ENCODE measurements around the gene PABPC3. TPM values are rescaled to one million over a fixed set of nuclear protein-coding genes. Genes with fewer than 3 reads are reported as not detected.

The PABPC3 gene
- total and polyA plus RNA-seq, 10 donors, result 0.03 to 0.38 (median 0.26) TPM

- TF ChIP-seq POLR2AphosphoS5 (IDR thresholded peaks at IDR 0.05) (no peak), POLR2A (IDR thresholded peaks at IDR 0.05) (no peak), CTCF (IDR thresholded peaks at IDR 0.05 in 8 of 11, conservative IDR thresholded peaks at IDR 0.05 in 3 of 11) (no peak)
- 50 to 81% (median 62%) methylated on average over 1 of the region's 1 CpG for WGBS, 5 donors
- intact Hi-C loops (cut with DNase I; ENCODE audit: low total_unique reads), result no loop called here
- peaks cover 0 to 32% (median 8%) of the 10 kb centered on the region in 7 donors for H3K27me3 ChIP-seq (replicated peaks in 1 of 7)
- no peak overlapping the region for H3K4me3 ChIP-seq
- H3K9me3 ChIP-seq, result no peaks in the 10 kb centered on the region
- no peak for DNase-seq
- no peaks in the 10 kb centered on the region for H3K4me1 ChIP-seq
- no peaks in the 10 kb centered on the region for H3K36me3 ChIP-seq
- H3K27ac ChIP-seq, result no peak overlapping the region
Measured at GRCh38 chr13:25110956-25111584, 15.1 kb downstream of the PABPC3 start.

GRCh38 chr13:25111585-25111956, 15.6 kb downstream of the PABPC3 start:
- intact Hi-C loops (cut with DNase I; ENCODE audit: low total_unique reads), result no loop called here
- no peak for TF ChIP-seq POLR2AphosphoS5 (IDR thresholded peaks at IDR 0.05)
- no peak for TF ChIP-seq CTCF (IDR thresholded peaks at IDR 0.05 in 8 of 11, conservative IDR thresholded peaks at IDR 0.05 in 3 of 11)
- TF ChIP-seq POLR2A (IDR thresholded peaks at IDR 0.05), result no peak
- Histone ChIP-seq H3K9me3 (no peaks in the 10 kb centered on the region), H3K4me3 (no peak overlapping the region), H3K27ac (no peak overlapping the region), H3K36me3 (no peaks in the 10 kb centered on the region), H3K4me1 (no peaks in the 10 kb centered on the region), H3K27me3 (replicated peaks in 1 of 7) (peaks cover 0 to 37% (median 8%) of the 10 kb centered on the region in 7 donors)
- DNase-seq, result no peak
- WGBS, 5 donors, result 65 to 83% (median 69%) methylated on average over 2 of the region's 2 CpGs

- intact Hi-C loops (cut with DNase I; ENCODE audit: low total_unique reads), result no loop called here
- H3K4me1 ChIP-seq, result no peaks in the 10 kb centered on the region
- no peaks in the 10 kb centered on the region for H3K36me3 ChIP-seq
- H3K27ac ChIP-seq, result no peak overlapping the region
- H3K9me3 ChIP-seq, result no peaks in the 10 kb centered on the region
- 56 to 91% (median 83%) methylated on average over 3 of the region's 3 CpGs for WGBS, 5 donors
- peaks cover 0 to 48% (median 8%) of the 10 kb centered on the region in 7 donors for H3K27me3 ChIP-seq (replicated peaks in 1 of 7)
- no peak overlapping the region for H3K4me3 ChIP-seq
- DNase-seq, result no peak
- TF ChIP-seq POLR2AphosphoS5 (IDR thresholded peaks at IDR 0.05) (no peak), CTCF (IDR thresholded peaks at IDR 0.05 in 8 of 11, conservative IDR thresholded peaks at IDR 0.05 in 3 of 11) (no peak), POLR2A (IDR thresholded peaks at IDR 0.05) (no peak)
Measured at GRCh38 chr13:25112695-25113255, 16.8 kb downstream of the PABPC3 start.

GRCh38 chr13:25114220-25114619, 18.3 kb downstream of the PABPC3 start:
- WGBS, 5 donors, result 18 to 27% (median 22%) methylated on average over 3 of the region's 3 CpGs
- H3K4me3 ChIP-seq, result no peak overlapping the region
- no peaks in the 10 kb centered on the region for H3K9me3 ChIP-seq
- no peak overlapping the region for H3K27ac ChIP-seq
- DNase-seq, result no peak
- TF ChIP-seq POLR2AphosphoS5 (IDR thresholded peaks at IDR 0.05), result no peak
- peak in 9 of 11 experiments; percentile 40 to 80 (median 69) for TF ChIP-seq CTCF (IDR thresholded peaks at IDR 0.05 in 8 of 11, conservative IDR thresholded peaks at IDR 0.05 in 3 of 11)
- no peaks in the 10 kb centered on the region for H3K4me1 ChIP-seq
- H3K36me3 ChIP-seq, result no peaks in the 10 kb centered on the region
- intact Hi-C loops (cut with DNase I; ENCODE audit: low total_unique reads), result no loop called here
- H3K27me3 ChIP-seq (replicated peaks in 1 of 7), result peaks cover 0 to 54% (median 8%) of the 10 kb centered on the region in 7 donors

Data from spleen (tissue), 11 donors.